Tibial nerve (tissue), 3 donors: ENCODE results near the gene UGT2A2.

Experiments
- POLR2A ChIP-seq, 2 donors: fragments of 450-650 bp; IDR thresholded peaks; one replicate each; pipeline ENCODE4 v1.6.1; 2017; ENCODE audit warnings: antibody characterized with exemption in 2 of 2, mild to moderate bottlenecking in 2 of 2, moderate library complexity in 2 of 2
- TF ChIP-seq, protein P1 (sequence below), 5 experiments: fragments of 200-600 bp in 3 of 5; fragments of 450-650 bp in 2 of 5; sonication (generic) in 3 of 5; IDR thresholded peaks; one replicate each; pipeline ENCODE4 v1.5.1; 2016 to 2019; ENCODE audit warnings: antibody characterized with exemption in 5 of 5, mild to moderate bottlenecking in 3 of 5, moderate library complexity in 2 of 5

DNA sequence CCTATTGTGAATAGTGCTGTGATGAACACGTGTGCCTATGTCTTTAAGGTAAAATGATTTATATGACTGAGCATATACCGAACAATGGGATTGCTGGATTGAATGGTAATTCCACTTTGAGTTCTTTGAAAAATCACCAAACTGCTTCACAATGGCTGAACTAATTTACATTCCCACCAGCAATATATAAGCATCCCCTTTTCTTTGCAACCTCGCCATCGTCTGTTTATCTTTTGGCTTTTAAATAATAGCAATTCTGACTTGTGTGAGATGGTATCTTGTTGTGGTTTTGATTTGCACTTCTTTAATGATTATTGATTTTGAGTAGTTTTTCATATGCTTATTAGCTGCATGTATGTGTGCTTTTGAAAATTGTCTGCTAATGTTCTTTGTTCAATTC, 45.4 kb upstream of the UGT2A2 start:
- TF ChIP-seq, protein P1, sequence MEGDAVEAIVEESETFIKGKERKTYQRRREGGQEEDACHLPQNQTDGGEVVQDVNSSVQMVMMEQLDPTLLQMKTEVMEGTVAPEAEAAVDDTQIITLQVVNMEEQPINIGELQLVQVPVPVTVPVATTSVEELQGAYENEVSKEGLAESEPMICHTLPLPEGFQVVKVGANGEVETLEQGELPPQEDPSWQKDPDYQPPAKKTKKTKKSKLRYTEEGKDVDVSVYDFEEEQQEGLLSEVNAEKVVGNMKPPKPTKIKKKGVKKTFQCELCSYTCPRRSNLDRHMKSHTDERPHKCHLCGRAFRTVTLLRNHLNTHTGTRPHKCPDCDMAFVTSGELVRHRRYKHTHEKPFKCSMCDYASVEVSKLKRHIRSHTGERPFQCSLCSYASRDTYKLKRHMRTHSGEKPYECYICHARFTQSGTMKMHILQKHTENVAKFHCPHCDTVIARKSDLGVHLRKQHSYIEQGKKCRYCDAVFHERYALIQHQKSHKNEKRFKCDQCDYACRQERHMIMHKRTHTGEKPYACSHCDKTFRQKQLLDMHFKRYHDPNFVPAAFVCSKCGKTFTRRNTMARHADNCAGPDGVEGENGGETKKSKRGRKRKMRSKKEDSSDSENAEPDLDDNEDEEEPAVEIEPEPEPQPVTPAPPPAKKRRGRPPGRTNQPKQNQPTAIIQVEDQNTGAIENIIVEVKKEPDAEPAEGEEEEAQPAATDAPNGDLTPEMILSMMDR (IDR thresholded peaks at IDR 0.05), result no peak
- no peak for TF ChIP-seq POLR2A (IDR thresholded peaks at IDR 0.05)
